ENCODE measurements around the gene GSX1. TPM values are rescaled to one million over a fixed set of nuclear protein-coding genes. Genes with fewer than 3 reads are reported as not detected.

Gene GSX1
- total and polyA plus RNA-seq, 9 of the 15 experiments (the other 6 are each of a cell fraction or from before 2014, with no cell fraction given): not detected

DNA sequence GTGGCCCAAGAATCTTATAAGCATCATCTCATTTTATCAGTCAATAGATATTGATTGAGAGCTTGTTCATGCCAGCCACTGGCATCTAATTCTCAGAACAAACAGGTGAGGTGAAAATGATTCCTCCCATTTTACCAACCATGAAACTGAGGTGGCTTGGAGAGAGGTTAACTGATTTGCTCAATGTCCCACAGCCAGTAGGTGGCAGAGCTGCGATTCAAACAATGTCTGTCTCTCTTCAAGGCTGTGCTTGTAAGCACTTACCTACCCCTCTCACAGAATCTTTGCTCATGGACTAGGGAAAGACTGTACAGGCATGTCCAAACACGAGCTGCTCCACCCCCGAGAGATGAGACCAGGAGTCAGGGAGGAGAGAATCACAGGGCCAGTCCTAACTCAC lies 21.5 kb upstream of the GSX1 start (continued):
- TF ChIP-seq, protein P1, sequence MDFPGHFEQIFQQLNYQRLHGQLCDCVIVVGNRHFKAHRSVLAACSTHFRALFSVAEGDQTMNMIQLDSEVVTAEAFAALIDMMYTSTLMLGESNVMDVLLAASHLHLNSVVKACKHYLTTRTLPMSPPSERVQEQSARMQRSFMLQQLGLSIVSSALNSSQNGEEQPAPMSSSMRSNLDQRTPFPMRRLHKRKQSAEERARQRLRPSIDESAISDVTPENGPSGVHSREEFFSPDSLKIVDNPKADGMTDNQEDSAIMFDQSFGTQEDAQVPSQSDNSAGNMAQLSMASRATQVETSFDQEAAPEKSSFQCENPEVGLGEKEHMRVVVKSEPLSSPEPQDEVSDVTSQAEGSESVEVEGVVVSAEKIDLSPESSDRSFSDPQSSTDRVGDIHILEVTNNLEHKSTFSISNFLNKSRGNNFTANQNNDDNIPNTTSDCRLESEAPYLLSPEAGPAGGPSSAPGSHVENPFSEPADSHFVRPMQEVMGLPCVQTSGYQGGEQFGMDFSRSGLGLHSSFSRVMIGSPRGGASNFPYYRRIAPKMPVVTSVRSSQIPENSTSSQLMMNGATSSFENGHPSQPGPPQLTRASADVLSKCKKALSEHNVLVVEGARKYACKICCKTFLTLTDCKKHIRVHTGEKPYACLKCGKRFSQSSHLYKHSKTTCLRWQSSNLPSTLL (IDR thresholded peaks at IDR 0.05): no peak
- TF ChIP-seq, protein P2, sequence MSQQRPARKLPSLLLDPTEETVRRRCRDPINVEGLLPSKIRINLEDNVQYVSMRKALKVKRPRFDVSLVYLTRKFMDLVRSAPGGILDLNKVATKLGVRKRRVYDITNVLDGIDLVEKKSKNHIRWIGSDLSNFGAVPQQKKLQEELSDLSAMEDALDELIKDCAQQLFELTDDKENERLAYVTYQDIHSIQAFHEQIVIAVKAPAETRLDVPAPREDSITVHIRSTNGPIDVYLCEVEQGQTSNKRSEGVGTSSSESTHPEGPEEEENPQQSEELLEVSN (IDR thresholded peaks at IDR 0.05; ENCODE audit: borderline replicate concordance in 1 of 2, extremely low read depth in 1 of 2, insufficient read depth in 1 of 2, insufficient read length in 1 of 2, low read depth in 1 of 2, low read length in 1 of 2, poor library complexity in 1 of 2, severe bottlenecking in 1 of 2): no peak
- TF ChIP-seq ZBTB7A (IDR thresholded peaks at IDR 0.05; ENCODE audit: borderline replicate concordance, control insufficient read depth, low read depth, low read length): no peak

DNA sequence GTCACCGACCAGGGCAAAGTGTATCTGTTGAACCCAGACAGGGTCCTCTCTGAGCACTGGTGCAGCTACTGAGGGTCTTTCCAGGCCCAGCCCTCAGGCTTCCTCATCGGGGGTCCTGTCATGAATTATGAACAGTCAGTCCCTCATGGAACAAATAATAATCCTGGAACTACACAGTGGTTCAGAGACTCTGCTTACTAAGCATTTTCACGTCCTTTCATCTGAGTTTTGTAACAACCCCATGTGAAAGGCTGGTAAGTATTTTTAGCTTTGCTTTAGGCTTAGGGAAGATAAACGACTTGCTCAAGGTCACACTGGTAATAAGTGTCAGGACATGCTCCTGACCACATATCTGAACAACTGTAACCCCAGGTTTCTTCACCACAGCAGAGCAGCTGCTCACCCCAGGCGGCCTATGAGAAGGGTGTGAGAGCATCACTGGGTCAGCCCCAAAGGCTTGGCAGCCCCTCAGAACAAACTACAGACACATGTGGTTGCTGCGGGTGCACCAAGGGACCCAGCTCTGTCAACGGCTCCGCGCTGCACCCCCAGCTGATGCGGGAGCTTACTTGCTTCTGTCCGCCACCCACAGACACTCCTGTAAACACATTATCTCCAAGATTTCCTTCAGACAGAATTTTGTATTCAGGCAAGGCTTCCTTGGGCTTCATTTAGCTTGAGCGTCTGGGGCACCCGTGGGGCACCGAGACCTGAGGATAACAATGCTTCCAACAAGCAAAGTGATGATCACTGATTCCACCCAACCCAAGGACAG lies 19.4 kb upstream of the GSX1 start:
- WGBS (ENCODE audit: insufficient coverage, low coverage, missing lambda C conversion rate): 0% methylated on average over 12 of the region's 14 CpGs
- Histone ChIP-seq H3K36me3 (ENCODE audit: control insufficient read depth, insufficient read depth, low read length) (no peaks in the 10 kb centered on the region), H3K4me3 (no peak overlapping the region), H3K9ac (ENCODE audit: insufficient read depth in 1 of 2, low read depth in 2 of 2, low read length in 2 of 2) (no peak overlapping the region), H3K4me1 (replicated peaks in 1 of 2; ENCODE audit: control insufficient read depth in 2 of 2, insufficient read depth in 2 of 2, low read length in 2 of 2) (no peaks in the 10 kb centered on the region), H3K27me3 (ENCODE audit: control insufficient read depth in 2 of 2, insufficient read depth in 2 of 2, low read length in 2 of 2) (peaks cover 0 to 22% of the 10 kb centered on the region in 2 experiments; a peak in 2 of 5 replicates), H2AFZ (ENCODE audit: low read depth, low read length) (no peak overlapping the region), H3K9me3 (replicated peaks; ENCODE audit: control insufficient read depth, insufficient read depth, low read depth, low read length) (no peaks in the 10 kb centered on the region), H4K20me1 (replicated peaks; ENCODE audit: control insufficient read depth, insufficient read depth, low read length) (no peaks in the 10 kb centered on the region), H3K4me2 (ENCODE audit: insufficient read depth, low read length) (no peak overlapping the region), H3K9me1 (ENCODE audit: control insufficient read depth, insufficient read depth, low read length) (no peaks in the 10 kb centered on the region), H3K79me2 (ENCODE audit: control insufficient read depth, insufficient read depth, low read length) (no peaks in the 10 kb centered on the region), H3K27ac (ENCODE audit: extremely low read depth, low read depth, low read length) (no peak overlapping the region)
- intact Hi-C loops (cut with micrococcal nuclease): no loop called here
- DNase-seq (ENCODE audit: extremely low read depth in 1 of 4, low spot score in 3 of 4) (no peak), ATAC-seq (no peak), FAIRE-seq (no peak)
- ChIA-PET POLR2A (interaction anchor here (0.6 to 1.2 kb wide), 3 partner anchors 10 to 240 kb away, joined by 3 read pairs; no protein-coding TSS in a partner anchor), CTCF (ENCODE audit: low intra/inter-chr PET ratio) (no interaction called here)
- no TSS peak for BruUV-seq (replicated peaks)
- in situ Hi-C loops (cut with MboI): no loop called here
- TF ChIP-seq ZSCAN29 (IDR thresholded peaks at IDR 0.05) (no peak), GTF2A2 (tag; IDR thresholded peaks at IDR 0.05) (no peak), ZNF699 (CRISPR knock-in tag; IDR thresholded peaks at IDR 0.05; ENCODE audit: insufficient replicate concordance) (no peak), MEF2A (IDR thresholded peaks at IDR 0.05; ENCODE audit: control insufficient read depth, low read depth, low read length) (no peak)
- TF ChIP-seq, protein P3, sequence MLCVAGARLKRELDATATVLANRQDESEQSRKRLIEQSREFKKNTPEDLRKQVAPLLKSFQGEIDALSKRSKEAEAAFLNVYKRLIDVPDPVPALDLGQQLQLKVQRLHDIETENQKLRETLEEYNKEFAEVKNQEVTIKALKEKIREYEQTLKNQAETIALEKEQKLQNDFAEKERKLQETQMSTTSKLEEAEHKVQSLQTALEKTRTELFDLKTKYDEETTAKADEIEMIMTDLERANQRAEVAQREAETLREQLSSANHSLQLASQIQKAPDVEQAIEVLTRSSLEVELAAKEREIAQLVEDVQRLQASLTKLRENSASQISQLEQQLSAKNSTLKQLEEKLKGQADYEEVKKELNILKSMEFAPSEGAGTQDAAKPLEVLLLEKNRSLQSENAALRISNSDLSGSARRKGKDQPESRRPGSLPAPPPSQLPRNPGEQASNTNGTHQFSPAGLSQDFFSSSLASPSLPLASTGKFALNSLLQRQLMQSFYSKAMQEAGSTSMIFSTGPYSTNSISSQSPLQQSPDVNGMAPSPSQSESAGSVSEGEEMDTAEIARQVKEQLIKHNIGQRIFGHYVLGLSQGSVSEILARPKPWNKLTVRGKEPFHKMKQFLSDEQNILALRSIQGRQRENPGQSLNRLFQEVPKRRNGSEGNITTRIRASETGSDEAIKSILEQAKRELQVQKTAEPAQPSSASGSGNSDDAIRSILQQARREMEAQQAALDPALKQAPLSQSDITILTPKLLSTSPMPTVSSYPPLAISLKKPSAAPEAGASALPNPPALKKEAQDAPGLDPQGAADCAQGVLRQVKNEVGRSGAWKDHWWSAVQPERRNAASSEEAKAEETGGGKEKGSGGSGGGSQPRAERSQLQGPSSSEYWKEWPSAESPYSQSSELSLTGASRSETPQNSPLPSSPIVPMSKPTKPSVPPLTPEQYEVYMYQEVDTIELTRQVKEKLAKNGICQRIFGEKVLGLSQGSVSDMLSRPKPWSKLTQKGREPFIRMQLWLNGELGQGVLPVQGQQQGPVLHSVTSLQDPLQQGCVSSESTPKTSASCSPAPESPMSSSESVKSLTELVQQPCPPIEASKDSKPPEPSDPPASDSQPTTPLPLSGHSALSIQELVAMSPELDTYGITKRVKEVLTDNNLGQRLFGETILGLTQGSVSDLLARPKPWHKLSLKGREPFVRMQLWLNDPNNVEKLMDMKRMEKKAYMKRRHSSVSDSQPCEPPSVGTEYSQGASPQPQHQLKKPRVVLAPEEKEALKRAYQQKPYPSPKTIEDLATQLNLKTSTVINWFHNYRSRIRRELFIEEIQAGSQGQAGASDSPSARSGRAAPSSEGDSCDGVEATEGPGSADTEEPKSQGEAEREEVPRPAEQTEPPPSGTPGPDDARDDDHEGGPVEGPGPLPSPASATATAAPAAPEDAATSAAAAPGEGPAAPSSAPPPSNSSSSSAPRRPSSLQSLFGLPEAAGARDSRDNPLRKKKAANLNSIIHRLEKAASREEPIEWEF (CRISPR knock-in tag; IDR thresholded peaks at IDR 0.05): no peak
- TF ChIP-seq, protein P4, sequence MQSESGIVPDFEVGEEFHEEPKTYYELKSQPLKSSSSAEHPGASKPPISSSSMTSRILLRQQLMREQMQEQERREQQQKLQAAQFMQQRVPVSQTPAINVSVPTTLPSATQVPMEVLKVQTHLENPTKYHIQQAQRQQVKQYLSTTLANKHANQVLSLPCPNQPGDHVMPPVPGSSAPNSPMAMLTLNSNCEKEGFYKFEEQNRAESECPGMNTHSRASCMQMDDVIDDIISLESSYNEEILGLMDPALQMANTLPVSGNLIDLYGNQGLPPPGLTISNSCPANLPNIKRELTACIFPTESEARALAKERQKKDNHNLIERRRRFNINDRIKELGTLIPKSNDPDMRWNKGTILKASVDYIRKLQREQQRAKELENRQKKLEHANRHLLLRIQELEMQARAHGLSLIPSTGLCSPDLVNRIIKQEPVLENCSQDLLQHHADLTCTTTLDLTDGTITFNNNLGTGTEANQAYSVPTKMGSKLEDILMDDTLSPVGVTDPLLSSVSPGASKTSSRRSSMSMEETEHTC (IDR thresholded peaks at IDR 0.05): no peak

All from K562 (cell line).